Measurements from ENCODE around the gene UBXN4. TPM values are rescaled to one million over a fixed set of nuclear protein-coding genes. Genes with fewer than 3 reads are reported as not detected.

UBXN4 gene
- total and polyA plus RNA-seq, 5 experiments from 2014 or later = 89.4 to 142 (median 117) TPM

DNA sequence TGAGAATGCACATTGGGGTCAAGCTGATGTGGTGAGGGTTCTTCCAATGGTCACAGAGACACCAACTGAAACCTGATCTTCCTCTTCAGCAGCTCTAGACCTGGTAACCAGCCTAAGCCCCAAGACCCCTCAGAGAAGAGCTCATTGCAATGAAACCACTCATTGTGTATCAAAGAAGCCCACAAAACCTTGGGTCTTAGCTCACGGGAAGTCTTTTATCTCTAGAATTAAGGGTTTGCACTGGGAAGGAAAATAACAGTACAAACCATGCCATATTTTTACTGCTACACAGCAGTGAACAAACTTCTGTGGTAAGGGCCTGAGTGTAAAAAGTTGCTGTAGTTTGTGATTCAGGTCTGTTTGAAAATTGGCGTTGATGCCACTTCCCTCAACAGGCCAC lies 8.6 kb upstream of the UBXN4 start:
- peaks cover 17 to 32% (median 25%) of the 10 kb centered on the region in 4 donors for H3K4me1 Mint-ChIP-seq
- ATAC-seq (peak; percentile 78 to 82), DNase-seq (peak in 3 of 10 donors; percentile 35 to 53 (median 41))
- no peaks in the 10 kb centered on the region for H3K27me3 Mint-ChIP-seq
- H3K36me3 Mint-ChIP-seq = no peaks in the 10 kb centered on the region
- peak overlapping the region; percentile 34 to 75 (median 54) for H3K4me3 Mint-ChIP-seq
- POLR2A ChIA-PET = interaction anchor here (2.1 kb wide), 1 partner anchor 8 kb away, joined by 9 read pairs; the partner anchor contains the start of gene UBXN4
- peak overlapping the region; percentile 30 to 93 (median 84) for H3K27ac Mint-ChIP-seq
- H3K9me3 Mint-ChIP-seq = no peaks in the 10 kb centered on the region

GRCh38 chr2:135736546-135736945 lies 5.1 kb upstream of the UBXN4 start:
- Mint-ChIP-seq H3K4me1 (peaks cover 17 to 36% (median 29%) of the 10 kb centered on the region in 4 donors), H3K9me3 (peaks cover 0 to 4% (median 0%) of the 10 kb centered on the region in 9 donors), H3K27ac (peak overlapping the region in 7 of 10 donors; percentile 27 to 77 (median 61)), H3K27me3 (no peaks in the 10 kb centered on the region), H3K36me3 (no peaks in the 10 kb centered on the region), H3K4me3 (peak overlapping the region in 1 of 10 donors; percentile 24)
- POLR2A ChIA-PET = no interaction called here
- ATAC-seq (no peak), DNase-seq (no peak)

DNA sequence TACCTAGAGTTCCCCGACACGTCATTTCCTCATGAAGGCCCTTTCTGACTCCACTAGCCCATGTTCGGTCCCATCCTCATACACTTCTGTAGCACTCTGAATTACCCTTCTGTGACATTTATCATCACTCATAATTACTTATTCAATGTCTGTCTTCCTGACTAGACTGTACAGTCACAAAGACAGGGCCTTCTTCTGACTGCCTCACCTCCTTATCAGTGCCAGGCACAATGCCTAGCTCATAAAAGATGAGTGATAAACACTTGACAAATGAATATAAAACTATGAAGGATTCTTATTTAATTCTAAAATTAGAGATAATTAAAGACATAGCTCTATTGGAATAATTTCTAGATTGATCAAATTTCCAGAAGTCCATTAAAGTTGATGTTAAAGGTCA lies 1.4 kb upstream of the UBXN4 start:
- Mint-ChIP-seq H3K36me3 (peaks cover 0 to 2% (median under 1%) of the 10 kb centered on the region in 3 donors), H3K4me1 (peaks cover 19 to 34% (median 28%) of the 10 kb centered on the region in 4 donors), H3K27me3 (no peaks in the 10 kb centered on the region), H3K27ac (no peak overlapping the region), H3K4me3 (no peak overlapping the region), H3K9me3 (peaks cover 0 to 4% (median 0%) of the 10 kb centered on the region in 9 donors)
- POLR2A ChIA-PET = interaction anchor here (1.5 kb wide), 1 partner anchor 136 kb away, joined by 5 read pairs; the partner anchor contains the start of gene MCM6
- ATAC-seq (no peak), DNase-seq (no peak)

GRCh38 chr2:135741043-135741394 lies 636 bp upstream of the UBXN4 start:
- Mint-ChIP-seq H3K27ac (peak overlapping the region in 8 of 10 donors; percentile 63 to 98 (median 96)), H3K36me3 (peaks cover 0 to 7% (median 2%) of the 10 kb centered on the region in 3 donors), H3K9me3 (peaks cover 0 to 4% (median 0%) of the 10 kb centered on the region in 9 donors), H3K4me1 (peaks cover 20 to 39% (median 34%) of the 10 kb centered on the region in 4 donors), H3K27me3 (no peaks in the 10 kb centered on the region), H3K4me3 (peak overlapping the region in 4 of 10 donors; percentile 97 to 99 (median 98))
- ATAC-seq (no peak), DNase-seq (no peak)
- POLR2A ChIA-PET = interaction anchor here (0.5 to 1.5 kb wide), 12 partner anchors 9 to 823 kb away, joined by 3 to 9 read pairs (median 4); partner anchors contain the start of genes CCNT2, MCM6 and ZRANB3

GRCh38 chr2:135742325-135742757 lies 686 bp downstream of the UBXN4 start:
- H3K9me3 Mint-ChIP-seq = peaks cover 0 to 4% (median 0%) of the 10 kb centered on the region in 9 donors

DNA sequence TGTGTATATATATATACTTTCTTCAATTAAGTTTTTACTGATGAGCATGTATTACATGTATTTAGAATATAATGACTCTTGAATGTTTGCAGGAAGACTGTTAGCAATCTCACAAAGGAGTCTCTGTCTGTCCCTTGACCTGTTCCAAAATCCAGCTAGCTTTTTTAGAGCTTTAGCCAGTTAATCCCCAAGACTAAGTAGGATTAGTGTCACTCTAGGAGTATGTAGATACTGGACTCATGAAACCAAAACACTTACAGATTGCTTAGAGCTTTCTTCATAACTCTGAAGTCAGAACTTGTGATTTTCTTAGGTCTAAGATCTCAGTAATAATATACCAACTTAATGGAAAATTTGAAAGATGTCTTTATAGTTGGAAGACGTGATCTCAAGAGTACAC lies 2.2 kb downstream of the UBXN4 start:
- ATAC-seq = no peak
- Mint-ChIP-seq H3K27me3 (no peaks in the 10 kb centered on the region), H3K36me3 (peaks cover 0 to 35% (median 4%) of the 10 kb centered on the region in 3 donors), H3K27ac (peak overlapping the region in 5 of 10 donors; percentile 7 to 58 (median 44)), H3K9me3 (peaks cover 0 to 4% (median 0%) of the 10 kb centered on the region in 9 donors), H3K4me3 (peak overlapping the region in 9 of 10 donors; percentile 56 to 76 (median 68)), H3K4me1 (peaks cover 26 to 49% (median 44%) of the 10 kb centered on the region in 4 donors)
- POLR2A ChIA-PET = no interaction called here
- no peak for DNase-seq

More at GRCh38 chr2:135742325-135742757, 686 bp downstream of the UBXN4 start:
- peaks cover 0 to 20% (median 2%) of the 10 kb centered on the region in 3 donors for H3K36me3 Mint-ChIP-seq
- peak overlapping the region; percentile 91 to 98 (median 98) for H3K27ac Mint-ChIP-seq
- peak in 4 of 10 donors; percentile 8 to 48 (median 44) for DNase-seq
- H3K4me1 Mint-ChIP-seq = peaks cover 23 to 45% (median 42%) of the 10 kb centered on the region in 4 donors
- POLR2A ChIA-PET = interaction anchor here (0.8 to 1.4 kb wide), 4 partner anchors 11 to 823 kb away, joined by 3 to 4 read pairs (median 3); partner anchors contain the start of gene CCNT2
- H3K4me3 Mint-ChIP-seq = peak overlapping the region; percentile 90 to 99 (median 97)
- no peaks in the 10 kb centered on the region for H3K27me3 Mint-ChIP-seq
- peak; percentile 3 to 6 for ATAC-seq

- peaks cover 0 to 45% (median 7%) of the 10 kb centered on the region in 3 donors for H3K36me3 Mint-ChIP-seq
- peak in 4 of 10 donors; percentile 17 to 21 (median 19) for DNase-seq
- ATAC-seq = no peak
- H3K9me3 Mint-ChIP-seq = peaks cover 0 to 4% (median 0%) of the 10 kb centered on the region in 9 donors
- peak overlapping the region in 3 of 10 donors; percentile 16 to 58 (median 44) for H3K27ac Mint-ChIP-seq
- POLR2A ChIA-PET = interaction anchor here (0.7 kb wide), 1 partner anchor 213 kb away, joined by 3 read pairs; the partner anchor contains the start of gene R3HDM1
- H3K27me3 Mint-ChIP-seq = no peaks in the 10 kb centered on the region
- peaks cover 30 to 54% (median 49%) of the 10 kb centered on the region in 4 donors for H3K4me1 Mint-ChIP-seq
- H3K4me3 Mint-ChIP-seq = peak overlapping the region in 9 of 10 donors; percentile 56 to 76 (median 68)
Measured at GRCh38 chr2:135744760-135745314, 3.2 kb downstream of the UBXN4 start.

DNA sequence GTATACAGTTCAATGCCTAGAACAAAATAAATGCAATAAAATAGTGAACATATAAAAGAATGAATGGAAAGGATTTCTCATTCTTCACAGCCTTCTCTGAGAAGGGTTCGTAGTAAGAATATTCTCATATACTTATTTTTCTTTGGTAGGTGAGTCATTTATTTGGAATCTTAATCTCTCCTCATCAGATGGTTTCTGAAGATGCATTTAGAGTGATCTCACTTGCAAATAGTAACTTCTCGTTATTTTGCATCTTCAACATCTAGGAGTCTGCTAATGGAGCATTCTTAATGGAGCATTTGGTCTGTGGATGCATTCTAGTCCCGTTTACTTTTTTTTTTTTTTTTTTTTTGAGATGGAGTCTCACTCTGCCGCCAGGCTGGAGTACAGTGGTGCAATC lies 3.9 kb downstream of the UBXN4 start:
- no peak for DNase-seq
- POLR2A ChIA-PET = interaction anchor here (0.7 kb wide), 1 partner anchor 214 kb away, joined by 3 read pairs; the partner anchor contains the start of gene R3HDM1
- peak overlapping the region in 3 of 10 donors; percentile 7 to 48 (median 37) for H3K4me3 Mint-ChIP-seq
- peaks cover 31 to 55% (median 51%) of the 10 kb centered on the region in 4 donors for H3K4me1 Mint-ChIP-seq
- no peaks in the 10 kb centered on the region for H3K27me3 Mint-ChIP-seq
- peaks cover 0 to 51% (median 7%) of the 10 kb centered on the region in 3 donors for H3K36me3 Mint-ChIP-seq
- H3K9me3 Mint-ChIP-seq = peaks cover 0 to 4% (median 0%) of the 10 kb centered on the region in 9 donors
- H3K27ac Mint-ChIP-seq = peak overlapping the region in 1 of 10 donors; percentile 1
- ATAC-seq = no peak

GRCh38 chr2:135755573-135755972 lies 13.9 kb downstream of the UBXN4 start:
- Mint-ChIP-seq H3K9me3 (peaks cover 0 to 17% (median 6%) of the 10 kb centered on the region in 9 donors), H3K4me1 (peaks cover 0 to 3% (median under 1%) of the 10 kb centered on the region in 4 donors), H3K27me3 (no peaks in the 10 kb centered on the region), H3K27ac (no peak overlapping the region), H3K4me3 (no peak overlapping the region), H3K36me3 (peaks cover 10 to 83% (median 42%) of the 10 kb centered on the region in 3 donors)
- DNase-seq (no peak), ATAC-seq (no peak)
- POLR2A ChIA-PET = no interaction called here

DNA sequence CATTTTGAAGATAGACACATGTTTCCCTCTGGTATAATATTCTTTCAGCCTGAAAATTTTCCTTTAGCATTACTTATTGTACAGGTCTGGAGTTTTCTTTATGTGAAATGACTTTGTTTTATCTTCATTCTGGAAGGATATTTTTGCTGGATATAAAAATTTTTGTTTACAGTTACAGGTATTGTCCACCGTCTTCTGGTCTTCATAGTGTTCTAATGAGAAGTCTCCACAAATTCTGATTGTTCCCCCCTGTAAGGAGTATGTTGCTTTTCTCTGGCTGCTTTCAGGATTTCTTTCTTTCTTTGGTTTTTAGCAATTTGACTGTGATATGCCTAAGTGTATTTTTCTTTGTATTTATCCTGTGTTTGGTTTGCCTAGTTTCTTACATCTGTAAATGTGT lies 15.0 kb downstream of the UBXN4 start:
- Mint-ChIP-seq H3K36me3 (peaks cover 10 to 85% (median 46%) of the 10 kb centered on the region in 3 donors), H3K27ac (no peak overlapping the region), H3K4me3 (no peak overlapping the region), H3K4me1 (peaks cover 0 to 5% (median under 1%) of the 10 kb centered on the region in 4 donors), H3K27me3 (no peaks in the 10 kb centered on the region), H3K9me3 (peaks cover 0 to 17% (median 6%) of the 10 kb centered on the region in 9 donors)
- POLR2A ChIA-PET = no interaction called here
- DNase-seq = no peak
- ATAC-seq = no peak

GRCh38 chr2:135762022-135762421 lies 20.4 kb downstream of the UBXN4 start:
- H3K4me1 Mint-ChIP-seq = peaks cover 0 to 8% (median 3%) of the 10 kb centered on the region in 4 donors
- H3K27me3 Mint-ChIP-seq = no peaks in the 10 kb centered on the region
- H3K9me3 Mint-ChIP-seq = peaks cover 0 to 6% (median under 1%) of the 10 kb centered on the region in 9 donors
- H3K4me3 Mint-ChIP-seq = no peak overlapping the region
- no peak for ATAC-seq
- POLR2A ChIA-PET = interaction anchor here (0.6 kb wide), 1 partner anchor 11 kb away, joined by 5 read pairs; no protein-coding TSS in a partner anchor
- H3K27ac Mint-ChIP-seq = no peak overlapping the region
- H3K36me3 Mint-ChIP-seq = peaks cover under 1 to 88% (median 37%) of the 10 kb centered on the region in 3 donors
- no peak for DNase-seq

DNA sequence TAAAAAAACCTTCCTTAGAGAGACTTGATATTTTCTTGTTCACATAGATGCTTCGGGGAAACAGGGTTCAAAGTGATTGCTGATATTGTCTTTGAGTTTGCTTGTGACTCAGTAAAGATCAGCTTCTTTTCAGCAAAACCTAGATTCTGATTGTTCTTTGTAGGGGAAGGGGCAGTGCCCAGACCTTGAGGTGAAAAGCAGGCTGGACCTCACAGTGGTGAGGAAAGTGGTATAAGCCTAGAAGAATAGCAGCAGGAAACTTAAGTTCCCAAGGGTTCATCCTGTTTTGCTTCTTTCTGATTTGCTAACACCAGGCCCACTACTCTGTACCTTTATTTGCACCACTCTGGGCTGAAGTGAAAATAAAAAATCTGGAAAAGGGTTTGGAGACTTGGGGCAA lies 20.9 kb downstream of the UBXN4 start:
- Mint-ChIP-seq H3K27ac (peak overlapping the region in 2 of 10 donors; percentile 22 to 47), H3K4me3 (no peak overlapping the region), H3K27me3 (no peaks in the 10 kb centered on the region), H3K36me3 (peaks cover 4 to 88% (median 32%) of the 10 kb centered on the region in 3 donors), H3K4me1 (peaks cover 3 to 8% (median 5%) of the 10 kb centered on the region in 4 donors), H3K9me3 (peaks cover 0 to 5% (median 0%) of the 10 kb centered on the region in 9 donors)
- POLR2A ChIA-PET = no interaction called here
- DNase-seq = no peak
- no peak for ATAC-seq

Data from naive thymus-derived CD8-positive, alpha-beta T cell (primary cell).